Measurements from ENCODE around the gene RAD51B.
"Not testable (repeated sequence)": the region's sequence is repeated elsewhere in the genome, so short reads cannot be mapped to it uniquely, and the experiment has no call there.

The RAD51B gene

GRCh38 chr14:68654471-68654941 is 834.9 kb downstream of the RAD51B start:
- no peak for TF ChIP-seq JUND (IDR thresholded peaks at IDR 0.05; ENCODE audit: low read depth)
- DNase-seq (ENCODE audit: low read depth in 1 of 2, low spot score in 1 of 2), result no peak
- in situ Hi-C loops (cut with HindIII; ENCODE audit: low pct_unique_long_range_greater_than_20kb, low sequenced_read_pairs), result no loop called here

GRCh38 chr14:68655021-68655831 is 835.6 kb downstream of the RAD51B start:
- in situ Hi-C loops (cut with HindIII; ENCODE audit: low pct_unique_long_range_greater_than_20kb, low sequenced_read_pairs), result no loop called here
- no peak for DNase-seq (ENCODE audit: low read depth in 1 of 2, low spot score in 1 of 2)
- no peak for TF ChIP-seq JUND (IDR thresholded peaks at IDR 0.05; ENCODE audit: low read depth)

- no peak for TF ChIP-seq JUND (IDR thresholded peaks at IDR 0.05; ENCODE audit: low read depth)
- peak in 1 of 2 experiments; percentile 58 for DNase-seq (ENCODE audit: low read depth in 1 of 2, low spot score in 1 of 2)
- in situ Hi-C loops (cut with HindIII; ENCODE audit: low pct_unique_long_range_greater_than_20kb, low sequenced_read_pairs), result no loop called here
Measured at GRCh38 chr14:68655911-68656316, 836.3 kb downstream of the RAD51B start.

GRCh38 chr14:68656452-68656851 is 836.9 kb downstream of the RAD51B start:
- in situ Hi-C loops (cut with HindIII; ENCODE audit: low pct_unique_long_range_greater_than_20kb, low sequenced_read_pairs), result no loop called here
- DNase-seq (ENCODE audit: low read depth in 1 of 2, low spot score in 1 of 2), result no peak
- TF ChIP-seq JUND (IDR thresholded peaks at IDR 0.05; ENCODE audit: low read depth), result no peak

- TF ChIP-seq JUND (IDR thresholded peaks at IDR 0.05; ENCODE audit: low read depth), result no peak
- in situ Hi-C loops (cut with HindIII; ENCODE audit: low pct_unique_long_range_greater_than_20kb, low sequenced_read_pairs), result no loop called here
- DNase-seq (ENCODE audit: low read depth in 1 of 2, low spot score in 1 of 2), result no peak
Measured at GRCh38 chr14:68657300-68658028, 837.9 kb downstream of the RAD51B start.

- DNase-seq (ENCODE audit: low read depth in 1 of 2, low spot score in 1 of 2), result no peak
- in situ Hi-C loops (cut with HindIII; ENCODE audit: low pct_unique_long_range_greater_than_20kb, low sequenced_read_pairs), result no loop called here
- TF ChIP-seq JUND (IDR thresholded peaks at IDR 0.05; ENCODE audit: low read depth), result no peak
Measured at GRCh38 chr14:68658029-68658509, 838.5 kb downstream of the RAD51B start.

GRCh38 chr14:68658943-68659931 is 839.7 kb downstream of the RAD51B start:
- peak; percentile 35 to 81 for DNase-seq (ENCODE audit: low read depth in 1 of 2, low spot score in 1 of 2)
- in situ Hi-C loops (cut with HindIII; ENCODE audit: low pct_unique_long_range_greater_than_20kb, low sequenced_read_pairs), result no loop called here
- no peak for TF ChIP-seq JUND (IDR thresholded peaks at IDR 0.05; ENCODE audit: low read depth)

- in situ Hi-C loops (cut with HindIII; ENCODE audit: low pct_unique_long_range_greater_than_20kb, low sequenced_read_pairs), result no loop called here
- TF ChIP-seq JUND (IDR thresholded peaks at IDR 0.05; ENCODE audit: low read depth), result no peak
- DNase-seq (ENCODE audit: low read depth in 1 of 2, low spot score in 1 of 2), result no peak
Measured at GRCh38 chr14:68660495-68660894, 840.9 kb downstream of the RAD51B start.

- in situ Hi-C loops (cut with HindIII; ENCODE audit: low pct_unique_long_range_greater_than_20kb, low sequenced_read_pairs), result no loop called here
- TF ChIP-seq JUND (IDR thresholded peaks at IDR 0.05; ENCODE audit: low read depth), result no peak
- peak in 1 of 2 experiments; percentile 63 for DNase-seq (ENCODE audit: low read depth in 1 of 2, low spot score in 1 of 2)
Measured at GRCh38 chr14:68661226-68662225, 841.9 kb downstream of the RAD51B start.

- no peak for DNase-seq (ENCODE audit: low read depth in 1 of 2, low spot score in 1 of 2)
- TF ChIP-seq JUND (IDR thresholded peaks at IDR 0.05; ENCODE audit: low read depth), result no peak
- in situ Hi-C loops (cut with HindIII; ENCODE audit: low pct_unique_long_range_greater_than_20kb, low sequenced_read_pairs), result no loop called here
Measured at GRCh38 chr14:68662392-68662791, 842.8 kb downstream of the RAD51B start.

GRCh38 chr14:68662826-68663225 is 843.2 kb downstream of the RAD51B start:
- in situ Hi-C loops (cut with HindIII; ENCODE audit: low pct_unique_long_range_greater_than_20kb, low sequenced_read_pairs); DNase-seq (ENCODE audit: low read depth in 1 of 2, low spot score in 1 of 2): not testable (repeated sequence)

Measured in T47D (cell line).